ENCODE results near the gene BEX4. TPM values are rescaled to one million over a fixed set of nuclear protein-coding genes. Genes with fewer than 3 reads are reported as not detected.
"Not testable (repeated sequence)": the region's sequence is repeated elsewhere in the genome, so short reads cannot be mapped to it uniquely, and the experiment has no call there.

BEX4 gene
- total RNA-seq, 1 donor: 13.0 TPM

- no peaks in the 10 kb centered on the region for H3K79me2 ChIP-seq (ENCODE audit: insufficient read depth, low read length)
- no peaks in the 10 kb centered on the region for H3K4me1 ChIP-seq (ENCODE audit: insufficient read depth, low read length)
- no peaks in the 10 kb centered on the region for H3K36me3 ChIP-seq (ENCODE audit: insufficient read depth, low read length)
- H3K27me3 ChIP-seq (ENCODE audit: insufficient read depth, low read length): peaks cover 16% of the 10 kb centered on the region
- H3K4me2 ChIP-seq (ENCODE audit: insufficient read depth, low read length): no peak overlapping the region
- H4K20me1 ChIP-seq (ENCODE audit: insufficient read depth, low read length): no peaks in the 10 kb centered on the region
- H3K9me3 ChIP-seq (ENCODE audit: low read depth, low read length): no peaks in the 10 kb centered on the region
- no peak overlapping the region for H3K27ac ChIP-seq (ENCODE audit: low read depth, low read length)
- no peak overlapping the region for H3K4me3 ChIP-seq (ENCODE audit: insufficient read depth, low read length)
- no peak overlapping the region for H2AFZ ChIP-seq (ENCODE audit: low read length)
- no peak for TF ChIP-seq CTCF (IDR thresholded peaks at IDR 0.05; ENCODE audit: extremely low read depth, low read depth, low read length)
- DNase-seq (ENCODE audit: insufficient read length, low spot score, missing footprints): no peak
These were observed 5.8 kb downstream of the BEX4 start for GRCh38 chrX:103220511-103221323.

GRCh38 chrX:103225918-103226317 is 11.0 kb downstream of the BEX4 start:
- H3K4me3 ChIP-seq (ENCODE audit: insufficient read depth, low read length); DNase-seq (ENCODE audit: insufficient read length, low spot score, missing footprints); H3K79me2 ChIP-seq (ENCODE audit: insufficient read depth, low read length); H3K4me2 ChIP-seq (ENCODE audit: insufficient read depth, low read length); H2AFZ ChIP-seq (ENCODE audit: low read length); H3K9me3 ChIP-seq (ENCODE audit: low read depth, low read length); H3K27ac ChIP-seq (ENCODE audit: low read depth, low read length); H3K36me3 ChIP-seq (ENCODE audit: insufficient read depth, low read length); H3K4me1 ChIP-seq (ENCODE audit: insufficient read depth, low read length); H4K20me1 ChIP-seq (ENCODE audit: insufficient read depth, low read length): not testable (repeated sequence)
- peaks cover 47% of the 10 kb centered on the region for H3K27me3 ChIP-seq (ENCODE audit: insufficient read depth, low read length)

GRCh38 chrX:103233263-103233662 is 18.4 kb downstream of the BEX4 start:
- no peak for DNase-seq (ENCODE audit: insufficient read length, low spot score, missing footprints)
- Histone ChIP-seq H3K27ac (ENCODE audit: low read depth, low read length) (no peak overlapping the region), H3K4me2 (ENCODE audit: insufficient read depth, low read length) (no peak overlapping the region), H4K20me1 (ENCODE audit: insufficient read depth, low read length) (no peaks in the 10 kb centered on the region), H3K27me3 (ENCODE audit: insufficient read depth, low read length) (peaks cover 48% of the 10 kb centered on the region), H3K4me3 (ENCODE audit: insufficient read depth, low read length) (no peak overlapping the region), H3K4me1 (ENCODE audit: insufficient read depth, low read length) (no peaks in the 10 kb centered on the region), H3K9me3 (ENCODE audit: low read depth, low read length) (no peaks in the 10 kb centered on the region), H3K36me3 (ENCODE audit: insufficient read depth, low read length) (no peaks in the 10 kb centered on the region), H3K79me2 (ENCODE audit: insufficient read depth, low read length) (no peaks in the 10 kb centered on the region), H2AFZ (ENCODE audit: low read length) (no peak overlapping the region)
- TF ChIP-seq CTCF (IDR thresholded peaks at IDR 0.05; ENCODE audit: extremely low read depth, low read depth, low read length): no peak

- Histone ChIP-seq H3K36me3 (ENCODE audit: insufficient read depth, low read length) (no peaks in the 10 kb centered on the region), H3K4me2 (ENCODE audit: insufficient read depth, low read length) (no peak overlapping the region), H3K79me2 (ENCODE audit: insufficient read depth, low read length) (no peaks in the 10 kb centered on the region), H3K27me3 (ENCODE audit: insufficient read depth, low read length) (peaks cover 40% of the 10 kb centered on the region), H2AFZ (ENCODE audit: low read length) (no peak overlapping the region), H3K4me3 (ENCODE audit: insufficient read depth, low read length) (no peak overlapping the region), H4K20me1 (ENCODE audit: insufficient read depth, low read length) (no peaks in the 10 kb centered on the region), H3K27ac (ENCODE audit: low read depth, low read length) (no peak overlapping the region), H3K4me1 (ENCODE audit: insufficient read depth, low read length) (no peaks in the 10 kb centered on the region), H3K9me3 (ENCODE audit: low read depth, low read length) (no peaks in the 10 kb centered on the region)
- no peak for DNase-seq (ENCODE audit: insufficient read length, low spot score, missing footprints)
- TF ChIP-seq CTCF (IDR thresholded peaks at IDR 0.05; ENCODE audit: extremely low read depth, low read depth, low read length): no peak
These were observed 20.0 kb downstream of the BEX4 start for GRCh38 chrX:103234869-103235268.

- not testable (repeated sequence) for H3K36me3 ChIP-seq (ENCODE audit: insufficient read depth, low read length)
- H3K27me3 ChIP-seq (ENCODE audit: insufficient read depth, low read length): peaks cover 41% of the 10 kb centered on the region
These were observed 20.7 kb downstream of the BEX4 start for GRCh38 chrX:103235608-103236007.

More at GRCh38 chrX:103235608-103236007, 20.7 kb downstream of the BEX4 start:
- not testable (repeated sequence) for H3K4me3 ChIP-seq (ENCODE audit: insufficient read depth, low read length); H3K27ac ChIP-seq (ENCODE audit: low read depth, low read length); DNase-seq (ENCODE audit: insufficient read length, low spot score, missing footprints); H3K9me3 ChIP-seq (ENCODE audit: low read depth, low read length); H3K4me2 ChIP-seq (ENCODE audit: insufficient read depth, low read length); H4K20me1 ChIP-seq (ENCODE audit: insufficient read depth, low read length); H3K4me1 ChIP-seq (ENCODE audit: insufficient read depth, low read length); H3K79me2 ChIP-seq (ENCODE audit: insufficient read depth, low read length); H2AFZ ChIP-seq (ENCODE audit: low read length)
